NCI-H69 (cell line): ENCODE data around the gene CHAD.

Experiments
- DNase-seq: peaks from one replicate; lab custom pipeline; 2025; lab: John Stamatoyannopoulos, UW

CHAD gene

GRCh38 chr17:50468304-50469207 lies at the start of gene CHAD:
TSS of gene CHAD (minus strand) at chr17:50468880. CDS start at chr17:50468813, 67 bp downstream.
- DNase-seq = peak; percentile 35

GRCh38 chr17:50517504-50518383 lies 49.1 kb upstream of the CHAD start:
- DNase-seq = peak; percentile 65

- no peak for DNase-seq
Observed at GRCh38 chr17:50517011-50517410, 48.3 kb upstream of the CHAD start.

- no peak for DNase-seq
Observed at GRCh38 chr17:50514936-50515702, 46.4 kb upstream of the CHAD start.

- no peak for DNase-seq
Observed at GRCh38 chr17:50514388-50514787, 45.7 kb upstream of the CHAD start.

GRCh38 chr17:50513495-50513894 lies 44.8 kb upstream of the CHAD start:
- DNase-seq = no peak

- peak; percentile 35 for DNase-seq
Observed at GRCh38 chr17:50511058-50511457, 42.4 kb upstream of the CHAD start.

GRCh38 chr17:50508573-50509460 lies 40.1 kb upstream of the CHAD start:
- DNase-seq = no peak

- DNase-seq = peak; percentile 93
Observed at GRCh38 chr17:50507871-50508572, 39.3 kb upstream of the CHAD start, which contains the start of gene MYCBPAP. TSS of gene MYCBPAP (plus strand) at chr17:50508439. CDS start at chr17:50508675, 236 bp downstream.

GRCh38 chr17:50506298-50506697 lies 37.6 kb upstream of the CHAD start:
- no peak for DNase-seq

- no peak for DNase-seq
Observed at GRCh38 chr17:50505591-50506130, 37.0 kb upstream of the CHAD start.

GRCh38 chr17:50502301-50502990 lies 33.8 kb upstream of the CHAD start:
- no peak for DNase-seq

GRCh38 chr17:50501054-50501453 lies 32.4 kb upstream of the CHAD start:
- peak; percentile 40 for DNase-seq

GRCh38 chr17:50499721-50500120 lies 31.0 kb upstream of the CHAD start:
- DNase-seq = no peak

- no peak for DNase-seq
Observed at GRCh38 chr17:50499270-50499669, 30.6 kb upstream of the CHAD start.

- DNase-seq = no peak
Observed at GRCh38 chr17:50498021-50498874, 29.6 kb upstream of the CHAD start.

GRCh38 chr17:50495918-50496317 lies 27.2 kb upstream of the CHAD start:
- DNase-seq = no peak

- DNase-seq = no peak
Observed at GRCh38 chr17:50495217-50495823, 26.6 kb upstream of the CHAD start.
